ENCODE data around the gene ST6GALNAC2.
"Not testable (repeated sequence)": the region's sequence is repeated elsewhere in the genome, so short reads cannot be mapped to it uniquely, and the experiment has no call there.

ST6GALNAC2 gene

GRCh38 chr17:76560036-76560876 is 25.4 kb downstream of the ST6GALNAC2 start:
- intact Hi-C loops (cut with DNase I): no loop called here
- DNase-seq: no peak

- intact Hi-C loops (cut with DNase I): loop anchor here (10.0 kb wide), 1 partner anchor 65 kb away; no protein-coding TSS in a partner anchor
- DNase-seq: not testable (repeated sequence)
Measured at GRCh38 chr17:76559460-76559859, 26.2 kb downstream of the ST6GALNAC2 start.

- peak in 9 of 42 donors; percentile 21 to 75 (median 54) for DNase-seq
- intact Hi-C loops (cut with DNase I): loop anchor here (10.0 kb wide), 1 partner anchor 66 kb away; no protein-coding TSS in a partner anchor
Measured at GRCh38 chr17:76558198-76559095, 27.2 kb downstream of the ST6GALNAC2 start.

GRCh38 chr17:76557368-76558197 is 28.1 kb downstream of the ST6GALNAC2 start:
- DNase-seq: peak; percentile 85 to 98 (median 93)
- intact Hi-C loops (cut with DNase I): loop anchor here (10.0 kb wide), 1 partner anchor 67 kb away; no protein-coding TSS in a partner anchor

GRCh38 chr17:76556765-76557367 is 28.8 kb downstream of the ST6GALNAC2 start:
- DNase-seq: no peak
- intact Hi-C loops (cut with DNase I): loop anchor here (10.0 kb wide), 1 partner anchor 68 kb away; no protein-coding TSS in a partner anchor

GRCh38 chr17:76554131-76554530 is 31.5 kb downstream of the ST6GALNAC2 start:
- intact Hi-C loops (cut with DNase I): loop anchor here (10.0 kb wide), 1 partner anchor 71 kb away; no protein-coding TSS in a partner anchor
- DNase-seq: peak in 40 of 42 donors; percentile 37 to 88 (median 72)

- intact Hi-C loops (cut with DNase I): loop anchor here (10.0 kb wide), 1 partner anchor 71 kb away; no protein-coding TSS in a partner anchor
- DNase-seq: no peak
Measured at GRCh38 chr17:76553178-76553908, 32.3 kb downstream of the ST6GALNAC2 start.

- no peak for DNase-seq
- intact Hi-C loops (cut with DNase I): loop anchor here (10.0 kb wide), 1 partner anchor 73 kb away; no protein-coding TSS in a partner anchor
Measured at GRCh38 chr17:76551685-76552084, 34.0 kb downstream of the ST6GALNAC2 start.

GRCh38 chr17:76550712-76551615 is 34.7 kb downstream of the ST6GALNAC2 start:
- intact Hi-C loops (cut with DNase I): loop anchor here (10.0 kb wide), 1 partner anchor 74 kb away; no protein-coding TSS in a partner anchor
- DNase-seq: peak in 1 of 42 donors; percentile 9

- intact Hi-C loops (cut with DNase I): no loop called here
- no peak for DNase-seq
Measured at GRCh38 chr17:76549539-76549938, 36.1 kb downstream of the ST6GALNAC2 start.

GRCh38 chr17:76549215-76549518 is 36.5 kb downstream of the ST6GALNAC2 start:
- DNase-seq: no peak
- intact Hi-C loops (cut with DNase I): no loop called here

- intact Hi-C loops (cut with DNase I): no loop called here
- peak in 1 of 42 donors; percentile 37 for DNase-seq
Measured at GRCh38 chr17:76548378-76549214, 37.1 kb downstream of the ST6GALNAC2 start.

GRCh38 chr17:76547642-76548202 is 37.9 kb downstream of the ST6GALNAC2 start:
- DNase-seq: no peak
- intact Hi-C loops (cut with DNase I): no loop called here

- intact Hi-C loops (cut with DNase I): no loop called here
- peak; percentile 50 to 93 (median 80) for DNase-seq
Measured at GRCh38 chr17:76547183-76547641, 38.4 kb downstream of the ST6GALNAC2 start.

- intact Hi-C loops (cut with DNase I): loop anchor here (1.0 kb wide), 1 partner anchor 23 kb away; no protein-coding TSS in a partner anchor
- DNase-seq: no peak
Measured at GRCh38 chr17:76546556-76547182, 39.0 kb downstream of the ST6GALNAC2 start.
